ENCODE measurements around the gene LRP2.

Gene LRP2

GRCh38 chr2:169300636-169301530 lies 61.5 kb downstream of the LRP2 start:
- Histone ChIP-seq H3K9me3 (ENCODE audit: control extremely low read depth in 1 of 5, control insufficient read depth in 4 of 5, insufficient read depth in 2 of 5, low read depth in 1 of 5, low read length in 4 of 5) (peaks cover 0 to 1% (median 0%) of the 10 kb centered on the region in 5 experiments), H3K4me1 (ENCODE audit: control extremely low read depth in 1 of 4, control insufficient read depth in 4 of 4, insufficient read depth in 4 of 4, low read length in 3 of 4) (no peaks in the 10 kb centered on the region), H3K27me3 (replicated peaks in 2 of 5; ENCODE audit: control insufficient read depth in 4 of 5, insufficient read depth in 5 of 5, low read length in 4 of 5) (peaks cover 0 to 2% (median 0%) of the 10 kb centered on the region in 5 experiments), H3K36me3 (ENCODE audit: control insufficient read depth in 4 of 4, insufficient read depth in 4 of 4, low read length in 3 of 4) (no peaks in the 10 kb centered on the region), H3K27ac (ENCODE audit: insufficient read depth in 1 of 2, low read depth in 1 of 2, low read length in 2 of 2, poor library complexity in 1 of 2, severe bottlenecking in 2 of 2) (no peak overlapping the region), H3K4me3 (ENCODE audit: control insufficient read depth in 1 of 7, extremely low read depth in 1 of 7, insufficient read depth in 4 of 7, low read depth in 2 of 7, low read length in 6 of 7) (no peak overlapping the region)
- WGBS (ENCODE audit: insufficient coverage), result 100% methylated on average over 1 of the region's 5 CpGs
- POLR2A ChIA-PET, result no interaction called here
- CTCF ChIA-PET, result interaction anchor here (1.2 kb wide), 1 partner anchor 159 kb away, joined by 3 read pairs; no protein-coding TSS in a partner anchor
- DNase-seq, result no peak

GRCh38 chr2:169298007-169298406 lies 64.3 kb downstream of the LRP2 start:
- CTCF ChIA-PET, result no interaction called here
- Histone ChIP-seq H3K4me1 (ENCODE audit: control extremely low read depth in 1 of 4, control insufficient read depth in 4 of 4, insufficient read depth in 4 of 4, low read length in 3 of 4) (no peaks in the 10 kb centered on the region), H3K27me3 (replicated peaks in 2 of 5; ENCODE audit: control insufficient read depth in 4 of 5, insufficient read depth in 5 of 5, low read length in 4 of 5) (peaks cover 0 to 5% (median 0%) of the 10 kb centered on the region in 5 experiments), H3K9me3 (ENCODE audit: control extremely low read depth in 1 of 5, control insufficient read depth in 4 of 5, insufficient read depth in 2 of 5, low read depth in 1 of 5, low read length in 4 of 5) (no peaks in the 10 kb centered on the region), H3K27ac (ENCODE audit: insufficient read depth in 1 of 2, low read depth in 1 of 2, low read length in 2 of 2, poor library complexity in 1 of 2, severe bottlenecking in 2 of 2) (no peak overlapping the region), H3K36me3 (ENCODE audit: control insufficient read depth in 4 of 4, insufficient read depth in 4 of 4, low read length in 3 of 4) (no peaks in the 10 kb centered on the region), H3K4me3 (ENCODE audit: control insufficient read depth in 1 of 7, extremely low read depth in 1 of 7, insufficient read depth in 4 of 7, low read depth in 2 of 7, low read length in 6 of 7) (no peak overlapping the region)
- WGBS (ENCODE audit: insufficient coverage), result 100% methylated on average over 1 of the region's 1 CpG
- DNase-seq, result no peak
- POLR2A ChIA-PET, result no interaction called here

- Histone ChIP-seq H3K4me3 (ENCODE audit: control insufficient read depth in 1 of 7, extremely low read depth in 1 of 7, insufficient read depth in 4 of 7, low read depth in 2 of 7, low read length in 6 of 7) (no peak overlapping the region), H3K27ac (ENCODE audit: insufficient read depth in 1 of 2, low read depth in 1 of 2, low read length in 2 of 2, poor library complexity in 1 of 2, severe bottlenecking in 2 of 2) (no peak overlapping the region), H3K27me3 (replicated peaks in 2 of 5; ENCODE audit: control insufficient read depth in 4 of 5, insufficient read depth in 5 of 5, low read length in 4 of 5) (peaks cover 0 to 4% (median 0%) of the 10 kb centered on the region in 5 experiments), H3K36me3 (ENCODE audit: control insufficient read depth in 4 of 4, insufficient read depth in 4 of 4, low read length in 3 of 4) (no peaks in the 10 kb centered on the region), H3K4me1 (ENCODE audit: control extremely low read depth in 1 of 4, control insufficient read depth in 4 of 4, insufficient read depth in 4 of 4, low read length in 3 of 4) (no peaks in the 10 kb centered on the region), H3K9me3 (ENCODE audit: control extremely low read depth in 1 of 5, control insufficient read depth in 4 of 5, insufficient read depth in 2 of 5, low read depth in 1 of 5, low read length in 4 of 5) (no peaks in the 10 kb centered on the region)
- DNase-seq, result peak in 1 of 3 donors; percentile 5
- POLR2A ChIA-PET, result no interaction called here
- CTCF ChIA-PET, result no interaction called here
- 89% methylated on average over 4 of the region's 9 CpGs for WGBS (ENCODE audit: insufficient coverage)
Measured at GRCh38 chr2:169294001-169294675, 68.2 kb downstream of the LRP2 start.

- H3K4me3 ChIP-seq (ENCODE audit: control insufficient read depth in 1 of 7, extremely low read depth in 1 of 7, insufficient read depth in 4 of 7, low read depth in 2 of 7, low read length in 6 of 7), result no peak overlapping the region
- peaks cover 0 to 3% (median 0%) of the 10 kb centered on the region in 5 experiments for H3K27me3 ChIP-seq (replicated peaks in 2 of 5; ENCODE audit: control insufficient read depth in 4 of 5, insufficient read depth in 5 of 5, low read length in 4 of 5)
- WGBS (ENCODE audit: insufficient coverage), result 60% methylated on average over 1 of the region's 2 CpGs
- ChIA-PET POLR2A (no interaction called here), CTCF (interaction anchor here (1.2 kb wide), 1 partner anchor 16 kb away, joined by 3 read pairs; no protein-coding TSS in a partner anchor)
- no peaks in the 10 kb centered on the region for H3K36me3 ChIP-seq (ENCODE audit: control insufficient read depth in 4 of 4, insufficient read depth in 4 of 4, low read length in 3 of 4)
- H3K27ac ChIP-seq (ENCODE audit: insufficient read depth in 1 of 2, low read depth in 1 of 2, low read length in 2 of 2, poor library complexity in 1 of 2, severe bottlenecking in 2 of 2), result no peak overlapping the region
- no peaks in the 10 kb centered on the region for H3K4me1 ChIP-seq (ENCODE audit: control extremely low read depth in 1 of 4, control insufficient read depth in 4 of 4, insufficient read depth in 4 of 4, low read length in 3 of 4)
- H3K9me3 ChIP-seq (ENCODE audit: control extremely low read depth in 1 of 5, control insufficient read depth in 4 of 5, insufficient read depth in 2 of 5, low read depth in 1 of 5, low read length in 4 of 5), result no peaks in the 10 kb centered on the region
- DNase-seq, result no peak
Measured at GRCh38 chr2:169291517-169291916, 70.8 kb downstream of the LRP2 start.

GRCh38 chr2:169290433-169290832 lies 71.9 kb downstream of the LRP2 start:
- no peak overlapping the region for H3K27ac ChIP-seq (ENCODE audit: insufficient read depth in 1 of 2, low read depth in 1 of 2, low read length in 2 of 2, poor library complexity in 1 of 2, severe bottlenecking in 2 of 2)
- no peak for DNase-seq
- 100% methylated on average over 2 of the region's 3 CpGs for whole genome bisulfite sequencing (ENCODE audit: insufficient coverage)
- peaks cover 0 to 3% (median 0%) of the 10 kb centered on the region in 5 experiments for H3K27me3 ChIP-seq (replicated peaks in 2 of 5; ENCODE audit: control insufficient read depth in 4 of 5, insufficient read depth in 5 of 5, low read length in 4 of 5)
- ChIA-PET CTCF (no interaction called here), POLR2A (no interaction called here)
- no peaks in the 10 kb centered on the region for H3K4me1 ChIP-seq (ENCODE audit: control extremely low read depth in 1 of 4, control insufficient read depth in 4 of 4, insufficient read depth in 4 of 4, low read length in 3 of 4)
- H3K36me3 ChIP-seq (ENCODE audit: control insufficient read depth in 4 of 4, insufficient read depth in 4 of 4, low read length in 3 of 4), result no peaks in the 10 kb centered on the region
- no peak overlapping the region for H3K4me3 ChIP-seq (ENCODE audit: control insufficient read depth in 1 of 7, extremely low read depth in 1 of 7, insufficient read depth in 4 of 7, low read depth in 2 of 7, low read length in 6 of 7)
- H3K9me3 ChIP-seq (ENCODE audit: control extremely low read depth in 1 of 5, control insufficient read depth in 4 of 5, insufficient read depth in 2 of 5, low read depth in 1 of 5, low read length in 4 of 5), result no peaks in the 10 kb centered on the region

- ChIA-PET POLR2A (no interaction called here), CTCF (no interaction called here)
- no peak overlapping the region for H3K27ac ChIP-seq (ENCODE audit: insufficient read depth in 1 of 2, low read depth in 1 of 2, low read length in 2 of 2, poor library complexity in 1 of 2, severe bottlenecking in 2 of 2)
- DNase-seq, result no peak
- H3K4me3 ChIP-seq (ENCODE audit: control insufficient read depth in 1 of 7, extremely low read depth in 1 of 7, insufficient read depth in 4 of 7, low read depth in 2 of 7, low read length in 6 of 7), result no peak overlapping the region
- no peaks in the 10 kb centered on the region for H3K27me3 ChIP-seq (replicated peaks in 2 of 5; ENCODE audit: control insufficient read depth in 4 of 5, insufficient read depth in 5 of 5, low read length in 4 of 5)
- H3K9me3 ChIP-seq (ENCODE audit: control extremely low read depth in 1 of 5, control insufficient read depth in 4 of 5, insufficient read depth in 2 of 5, low read depth in 1 of 5, low read length in 4 of 5), result no peaks in the 10 kb centered on the region
- no peaks in the 10 kb centered on the region for H3K4me1 ChIP-seq (ENCODE audit: control extremely low read depth in 1 of 4, control insufficient read depth in 4 of 4, insufficient read depth in 4 of 4, low read length in 3 of 4)
- no peaks in the 10 kb centered on the region for H3K36me3 ChIP-seq (ENCODE audit: control insufficient read depth in 4 of 4, insufficient read depth in 4 of 4, low read length in 3 of 4)
Measured at GRCh38 chr2:169287666-169288065, 74.7 kb downstream of the LRP2 start.

- Histone ChIP-seq H3K36me3 (ENCODE audit: control insufficient read depth in 4 of 4, insufficient read depth in 4 of 4, low read length in 3 of 4) (no peaks in the 10 kb centered on the region), H3K27ac (ENCODE audit: insufficient read depth in 1 of 2, low read depth in 1 of 2, low read length in 2 of 2, poor library complexity in 1 of 2, severe bottlenecking in 2 of 2) (no peak overlapping the region), H3K4me3 (ENCODE audit: control insufficient read depth in 1 of 7, extremely low read depth in 1 of 7, insufficient read depth in 4 of 7, low read depth in 2 of 7, low read length in 6 of 7) (no peak overlapping the region), H3K27me3 (replicated peaks in 2 of 5; ENCODE audit: control insufficient read depth in 4 of 5, insufficient read depth in 5 of 5, low read length in 4 of 5) (no peaks in the 10 kb centered on the region), H3K9me3 (ENCODE audit: control extremely low read depth in 1 of 5, control insufficient read depth in 4 of 5, insufficient read depth in 2 of 5, low read depth in 1 of 5, low read length in 4 of 5) (no peaks in the 10 kb centered on the region), H3K4me1 (ENCODE audit: control extremely low read depth in 1 of 4, control insufficient read depth in 4 of 4, insufficient read depth in 4 of 4, low read length in 3 of 4) (no peaks in the 10 kb centered on the region)
- 100% methylated on average over 2 of the region's 4 CpGs for WGBS (ENCODE audit: insufficient coverage)
- DNase-seq, result no peak
- ChIA-PET POLR2A (no interaction called here), CTCF (no interaction called here)
Measured at GRCh38 chr2:169286624-169287231, 75.6 kb downstream of the LRP2 start.

All from common myeloid progenitor, CD34-positive (primary cell).